Measurements from ENCODE around the gene RAF1.

Gene RAF1

GRCh38 chr3:12608376-12608775 is 55.5 kb downstream of the RAF1 start:
- Histone ChIP-seq H3K4me1 (ENCODE audit: control insufficient read depth, insufficient read depth, low read length, poor library complexity, severe bottlenecking) (peaks cover 3% of the 10 kb centered on the region), H3K9me3 (ENCODE audit: control insufficient read depth, low read length) (no peaks in the 10 kb centered on the region), H3K4me3 (ENCODE audit: insufficient read depth, low read depth, low read length, poor library complexity, severe bottlenecking) (no peak overlapping the region), H3K36me3 (ENCODE audit: control insufficient read depth, insufficient read depth, low read length) (peaks cover 61% of the 10 kb centered on the region), H3K27ac (ENCODE audit: insufficient read depth, low read length, poor library complexity, severe bottlenecking) (no peak overlapping the region), H3K27me3 (replicated peaks; ENCODE audit: control insufficient read depth, insufficient read depth, low read length, poor library complexity, severe bottlenecking) (no peaks in the 10 kb centered on the region)
- no peak for DNase-seq

- H3K27me3 ChIP-seq (replicated peaks; ENCODE audit: control insufficient read depth, insufficient read depth, low read length, poor library complexity, severe bottlenecking), result no peaks in the 10 kb centered on the region
- H3K4me3 ChIP-seq (ENCODE audit: insufficient read depth, low read depth, low read length, poor library complexity, severe bottlenecking), result no peak overlapping the region
- peaks cover 3% of the 10 kb centered on the region for H3K4me1 ChIP-seq (ENCODE audit: control insufficient read depth, insufficient read depth, low read length, poor library complexity, severe bottlenecking)
- H3K36me3 ChIP-seq (ENCODE audit: control insufficient read depth, insufficient read depth, low read length), result peaks cover 73% of the 10 kb centered on the region
- H3K27ac ChIP-seq (ENCODE audit: insufficient read depth, low read length, poor library complexity, severe bottlenecking), result no peak overlapping the region
- H3K9me3 ChIP-seq (ENCODE audit: control insufficient read depth, low read length), result no peaks in the 10 kb centered on the region
- no peak for DNase-seq
These were observed 59.9 kb downstream of the RAF1 start for GRCh38 chr3:12603969-12604368.

- no peaks in the 10 kb centered on the region for H3K4me1 ChIP-seq (ENCODE audit: control insufficient read depth, insufficient read depth, low read length, poor library complexity, severe bottlenecking)
- no peak overlapping the region for H3K4me3 ChIP-seq (ENCODE audit: insufficient read depth, low read depth, low read length, poor library complexity, severe bottlenecking)
- H3K27ac ChIP-seq (ENCODE audit: insufficient read depth, low read length, poor library complexity, severe bottlenecking), result no peak overlapping the region
- no peaks in the 10 kb centered on the region for H3K27me3 ChIP-seq (replicated peaks; ENCODE audit: control insufficient read depth, insufficient read depth, low read length, poor library complexity, severe bottlenecking)
- H3K9me3 ChIP-seq (ENCODE audit: control insufficient read depth, low read length), result no peaks in the 10 kb centered on the region
- no peak for DNase-seq
- H3K36me3 ChIP-seq (ENCODE audit: control insufficient read depth, insufficient read depth, low read length), result peaks cover 75% of the 10 kb centered on the region
These were observed 62.8 kb downstream of the RAF1 start for GRCh38 chr3:12601072-12601471.

GRCh38 chr3:12598890-12599289 is 65.0 kb downstream of the RAF1 start:
- no peak overlapping the region for H3K27ac ChIP-seq (ENCODE audit: insufficient read depth, low read length, poor library complexity, severe bottlenecking)
- no peak overlapping the region for H3K4me3 ChIP-seq (ENCODE audit: insufficient read depth, low read depth, low read length, poor library complexity, severe bottlenecking)
- peaks cover 84% of the 10 kb centered on the region for H3K36me3 ChIP-seq (ENCODE audit: control insufficient read depth, insufficient read depth, low read length)
- H3K9me3 ChIP-seq (ENCODE audit: control insufficient read depth, low read length), result no peaks in the 10 kb centered on the region
- DNase-seq, result no peak
- H3K4me1 ChIP-seq (ENCODE audit: control insufficient read depth, insufficient read depth, low read length, poor library complexity, severe bottlenecking), result no peaks in the 10 kb centered on the region
- no peaks in the 10 kb centered on the region for H3K27me3 ChIP-seq (replicated peaks; ENCODE audit: control insufficient read depth, insufficient read depth, low read length, poor library complexity, severe bottlenecking)

- Histone ChIP-seq H3K27ac (ENCODE audit: insufficient read depth, low read length, poor library complexity, severe bottlenecking) (no peak overlapping the region), H3K4me1 (ENCODE audit: control insufficient read depth, insufficient read depth, low read length, poor library complexity, severe bottlenecking) (no peaks in the 10 kb centered on the region), H3K27me3 (replicated peaks; ENCODE audit: control insufficient read depth, insufficient read depth, low read length, poor library complexity, severe bottlenecking) (no peaks in the 10 kb centered on the region), H3K36me3 (ENCODE audit: control insufficient read depth, insufficient read depth, low read length) (peaks cover 77% of the 10 kb centered on the region), H3K9me3 (ENCODE audit: control insufficient read depth, low read length) (no peaks in the 10 kb centered on the region), H3K4me3 (ENCODE audit: insufficient read depth, low read depth, low read length, poor library complexity, severe bottlenecking) (no peak overlapping the region)
- no peak for DNase-seq
These were observed 70.4 kb downstream of the RAF1 start for GRCh38 chr3:12593473-12593872.

GRCh38 chr3:12591997-12592715 is 71.8 kb downstream of the RAF1 start:
- peaks cover 74% of the 10 kb centered on the region for H3K36me3 ChIP-seq (ENCODE audit: control insufficient read depth, insufficient read depth, low read length)
- no peaks in the 10 kb centered on the region for H3K4me1 ChIP-seq (ENCODE audit: control insufficient read depth, insufficient read depth, low read length, poor library complexity, severe bottlenecking)
- no peak for DNase-seq
- no peaks in the 10 kb centered on the region for H3K27me3 ChIP-seq (replicated peaks; ENCODE audit: control insufficient read depth, insufficient read depth, low read length, poor library complexity, severe bottlenecking)
- no peak overlapping the region for H3K27ac ChIP-seq (ENCODE audit: insufficient read depth, low read length, poor library complexity, severe bottlenecking)
- H3K9me3 ChIP-seq (ENCODE audit: control insufficient read depth, low read length), result no peaks in the 10 kb centered on the region
- no peak overlapping the region for H3K4me3 ChIP-seq (ENCODE audit: insufficient read depth, low read depth, low read length, poor library complexity, severe bottlenecking)

- Histone ChIP-seq H3K27me3 (replicated peaks; ENCODE audit: control insufficient read depth, insufficient read depth, low read length, poor library complexity, severe bottlenecking) (no peaks in the 10 kb centered on the region), H3K27ac (ENCODE audit: insufficient read depth, low read length, poor library complexity, severe bottlenecking) (no peak overlapping the region), H3K4me3 (ENCODE audit: insufficient read depth, low read depth, low read length, poor library complexity, severe bottlenecking) (no peak overlapping the region), H3K9me3 (ENCODE audit: control insufficient read depth, low read length) (no peaks in the 10 kb centered on the region), H3K4me1 (ENCODE audit: control insufficient read depth, insufficient read depth, low read length, poor library complexity, severe bottlenecking) (no peaks in the 10 kb centered on the region), H3K36me3 (ENCODE audit: control insufficient read depth, insufficient read depth, low read length) (peaks cover 73% of the 10 kb centered on the region)
- DNase-seq, result no peak
These were observed 72.5 kb downstream of the RAF1 start for GRCh38 chr3:12591456-12591855.

- no peaks in the 10 kb centered on the region for H3K4me1 ChIP-seq (ENCODE audit: control insufficient read depth, insufficient read depth, low read length, poor library complexity, severe bottlenecking)
- no peak overlapping the region for H3K4me3 ChIP-seq (ENCODE audit: insufficient read depth, low read depth, low read length, poor library complexity, severe bottlenecking)
- H3K27me3 ChIP-seq (replicated peaks; ENCODE audit: control insufficient read depth, insufficient read depth, low read length, poor library complexity, severe bottlenecking), result no peaks in the 10 kb centered on the region
- no peak for DNase-seq
- no peak overlapping the region for H3K27ac ChIP-seq (ENCODE audit: insufficient read depth, low read length, poor library complexity, severe bottlenecking)
- no peaks in the 10 kb centered on the region for H3K9me3 ChIP-seq (ENCODE audit: control insufficient read depth, low read length)
- peaks cover 74% of the 10 kb centered on the region for H3K36me3 ChIP-seq (ENCODE audit: control insufficient read depth, insufficient read depth, low read length)
These were observed 73.8 kb downstream of the RAF1 start for GRCh38 chr3:12590096-12590495.

GRCh38 chr3:12588039-12589009 is 75.6 kb downstream of the RAF1 start:
- no peak for DNase-seq
- Histone ChIP-seq H3K36me3 (ENCODE audit: control insufficient read depth, insufficient read depth, low read length) (peaks cover 73% of the 10 kb centered on the region), H3K4me3 (ENCODE audit: insufficient read depth, low read depth, low read length, poor library complexity, severe bottlenecking) (no peak overlapping the region), H3K4me1 (ENCODE audit: control insufficient read depth, insufficient read depth, low read length, poor library complexity, severe bottlenecking) (no peaks in the 10 kb centered on the region), H3K9me3 (ENCODE audit: control insufficient read depth, low read length) (no peaks in the 10 kb centered on the region), H3K27me3 (replicated peaks; ENCODE audit: control insufficient read depth, insufficient read depth, low read length, poor library complexity, severe bottlenecking) (no peaks in the 10 kb centered on the region), H3K27ac (ENCODE audit: insufficient read depth, low read length, poor library complexity, severe bottlenecking) (no peak overlapping the region)

GRCh38 chr3:12586403-12586802 is 77.5 kb downstream of the RAF1 start:
- no peak overlapping the region for H3K4me3 ChIP-seq (ENCODE audit: insufficient read depth, low read depth, low read length, poor library complexity, severe bottlenecking)
- H3K9me3 ChIP-seq (ENCODE audit: control insufficient read depth, low read length), result no peaks in the 10 kb centered on the region
- no peak for DNase-seq
- H3K27ac ChIP-seq (ENCODE audit: insufficient read depth, low read length, poor library complexity, severe bottlenecking), result no peak overlapping the region
- no peaks in the 10 kb centered on the region for H3K27me3 ChIP-seq (replicated peaks; ENCODE audit: control insufficient read depth, insufficient read depth, low read length, poor library complexity, severe bottlenecking)
- peaks cover 79% of the 10 kb centered on the region for H3K36me3 ChIP-seq (ENCODE audit: control insufficient read depth, insufficient read depth, low read length)
- H3K4me1 ChIP-seq (ENCODE audit: control insufficient read depth, insufficient read depth, low read length, poor library complexity, severe bottlenecking), result no peaks in the 10 kb centered on the region
